Left ventricle myocardium superior (tissue), 1 donor: ENCODE measurements around the gene PHACTR4. TPM values are rescaled to one million over a fixed set of nuclear protein-coding genes. Genes with fewer than 3 reads are reported as not detected.
"Not testable (repeated sequence)": the region's sequence is repeated elsewhere in the genome, so short reads cannot be mapped to it uniquely, and the experiment has no call there.

ENCODE experiments used
- ATAC-seq: fragments of 200-7000 bp; cut with Tn5 transposase; one replicate; pipeline ENCODE4 v1.9.1; 2020; ENCODE audit warnings: mild to moderate bottlenecking, moderate library complexity
- DNase-seq: peaks from one replicate; pipeline ENCODE4 v3.0.0-alpha.2; 2020
- intact Hi-C: fragments of 100-400 bp; cut with micrococcal nuclease; formaldehyde crosslinking; loops from one replicate; pipeline ENCODE4 v1.11.0; 2022
- total RNA-seq: library from RNA; stranded (reverse); fragmentation: NEBNext Ultra II Directional; extraction: Animal tissue kit (Norgen Biotek cat#: 25700); gene quantifications from one replicate; pipeline ENCODE4 v1.2.1, GENCODE V29; 2021
- donor health status: DM: no; HTN: yes; CAD: no; lungs with severe emphysema.

Gene PHACTR4
- total RNA-seq, 1 donor from 2014 or later = 17.9 TPM

- ATAC-seq, DNase-seq, intact Hi-C loops: not testable (repeated sequence)
Measured at GRCh38 chr1:28368608-28369007, 932 bp upstream of the PHACTR4 start.

DNA sequence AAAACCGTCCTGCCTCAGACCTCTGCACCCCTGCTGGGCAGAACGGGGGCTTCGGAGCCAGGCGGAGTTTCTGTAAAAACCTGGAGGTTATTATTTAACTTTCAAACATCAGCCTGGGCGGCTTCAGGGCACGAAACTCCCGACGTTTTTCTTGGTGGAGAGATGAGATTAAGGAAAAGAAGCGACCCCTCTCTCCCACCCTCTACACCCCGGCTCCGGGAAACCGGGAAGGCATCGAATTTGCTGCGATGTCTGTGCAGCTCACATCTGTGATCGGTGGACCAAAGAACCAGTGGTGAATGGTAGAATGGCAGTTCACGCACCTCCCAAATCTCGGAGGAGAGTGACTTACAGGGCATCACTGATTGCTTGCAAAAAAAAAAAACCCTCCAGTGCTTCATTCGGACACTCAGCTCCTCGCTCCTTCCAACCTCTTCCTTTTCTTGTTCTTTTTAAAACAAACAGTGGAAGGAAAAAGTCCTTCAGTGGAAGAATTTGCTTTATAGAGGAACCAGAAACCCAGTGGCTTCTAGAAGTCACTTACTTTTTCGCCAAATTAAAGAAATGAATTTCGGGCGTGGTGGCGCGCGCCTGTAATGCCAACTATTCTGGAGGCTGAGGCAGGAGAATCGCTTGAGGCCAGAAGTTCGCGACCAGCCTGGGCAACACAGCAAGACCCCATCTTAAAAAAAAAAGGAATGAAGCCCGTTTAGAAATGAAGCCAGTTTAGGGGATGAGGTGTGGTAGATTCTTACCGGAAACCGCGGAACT lies 884 bp downstream of the PHACTR4 start:
- intact Hi-C loops = no loop called here
- no peak for DNase-seq
- peak; percentile 41 for ATAC-seq

DNA sequence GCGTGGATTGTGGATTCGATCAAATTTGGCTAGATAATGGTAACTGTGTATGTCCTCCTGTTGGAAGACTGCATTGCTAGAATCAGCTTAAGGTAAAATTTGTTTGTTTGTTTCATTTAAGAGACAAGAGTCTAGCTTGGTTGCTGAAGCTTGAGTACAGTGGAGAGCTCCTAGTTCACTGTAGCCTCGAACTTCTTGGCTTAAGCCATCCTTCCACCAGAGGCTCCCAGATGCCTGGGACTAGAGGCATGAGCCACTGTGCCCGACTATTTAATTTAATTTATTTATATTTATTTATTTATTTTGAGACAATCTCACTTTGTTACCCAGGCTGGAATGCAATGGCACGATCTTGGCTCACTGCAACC lies 1.5 kb downstream of the PHACTR4 start:
- DNase-seq = no peak
- intact Hi-C loops = no loop called here

GRCh38 chr1:28373450-28373849 lies 3.9 kb downstream of the PHACTR4 start:
- DNase-seq, ATAC-seq, intact Hi-C loops: not testable (repeated sequence)

More for the DNA sequence above, 1.5 kb downstream of the PHACTR4 start:
- ATAC-seq = no peak

DNA sequence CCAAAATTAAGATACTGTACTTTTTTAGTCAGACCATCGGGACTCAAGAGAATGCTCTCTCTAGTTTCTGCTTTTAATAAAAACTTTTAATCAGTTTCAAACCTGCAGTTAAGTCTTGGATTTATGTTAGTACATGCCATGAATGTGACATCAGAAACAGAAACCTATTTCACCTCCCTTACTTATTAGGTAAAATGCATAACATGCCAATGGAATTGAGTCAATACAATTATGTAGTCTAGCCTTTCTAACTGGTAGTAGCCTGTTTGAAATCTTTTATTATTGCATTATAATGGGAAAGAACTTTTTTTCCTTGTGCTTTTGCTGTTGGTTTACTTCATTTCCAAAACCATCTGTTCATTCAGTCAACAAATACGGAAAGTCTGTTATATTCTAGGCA lies 4.8 kb downstream of the PHACTR4 start:
- no peak for DNase-seq
- intact Hi-C loops = no loop called here
- no peak for ATAC-seq

GRCh38 chr1:28375598-28375997 lies 6.1 kb downstream of the PHACTR4 start:
- DNase-seq, ATAC-seq, intact Hi-C loops: not testable (repeated sequence)

GRCh38 chr1:28376195-28376594 lies 6.7 kb downstream of the PHACTR4 start:
- intact Hi-C loops = not testable (repeated sequence)

GRCh38 chr1:28378906-28379305 lies 9.4 kb downstream of the PHACTR4 start:
- no peak for ATAC-seq
- no peak for DNase-seq
- intact Hi-C loops = no loop called here

More at GRCh38 chr1:28376195-28376594, 6.7 kb downstream of the PHACTR4 start:
- not testable (repeated sequence) for ATAC-seq, DNase-seq

DNA sequence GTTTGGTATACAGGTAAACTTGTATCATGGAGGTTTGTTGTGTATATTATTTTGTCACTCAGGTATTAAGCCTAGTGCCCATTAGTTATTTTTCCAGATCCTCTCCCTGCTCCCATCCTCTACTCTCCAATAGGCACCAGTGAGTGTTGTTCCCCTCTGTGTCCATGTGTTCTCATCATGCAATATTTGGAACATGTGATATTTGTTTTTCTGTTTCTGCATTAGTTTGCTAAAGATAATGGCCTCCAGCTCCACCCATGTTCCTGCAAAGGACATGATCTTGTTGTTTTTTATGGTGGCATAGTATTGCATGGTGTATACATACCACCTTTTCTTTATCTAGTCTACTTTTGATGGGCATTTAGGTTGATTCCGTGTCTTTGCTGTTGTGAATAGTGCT lies 10.9 kb downstream of the PHACTR4 start:
- DNase-seq (no peak), ATAC-seq (no peak)
- intact Hi-C loops = no loop called here

DNA sequence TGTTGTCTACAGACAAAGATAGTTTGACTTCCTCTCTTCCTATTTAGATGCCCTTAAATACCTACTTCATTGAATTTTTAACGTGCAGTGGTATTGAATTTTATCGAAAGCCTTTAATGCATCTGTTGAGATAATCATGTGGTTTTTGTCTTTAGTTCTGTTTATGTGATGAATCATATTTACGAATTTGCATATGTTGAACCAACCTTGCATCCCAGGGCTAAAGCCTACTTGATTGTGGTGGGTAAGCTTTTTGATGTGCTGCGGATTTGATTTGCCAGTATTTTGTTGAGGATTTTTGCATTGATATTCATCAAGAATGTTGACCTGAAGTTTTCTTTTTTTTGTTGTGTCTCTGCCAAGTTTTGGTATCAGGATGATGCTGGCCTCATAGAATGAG lies 14.2 kb downstream of the PHACTR4 start:
- DNase-seq, ATAC-seq, intact Hi-C loops: not testable (repeated sequence)

DNA sequence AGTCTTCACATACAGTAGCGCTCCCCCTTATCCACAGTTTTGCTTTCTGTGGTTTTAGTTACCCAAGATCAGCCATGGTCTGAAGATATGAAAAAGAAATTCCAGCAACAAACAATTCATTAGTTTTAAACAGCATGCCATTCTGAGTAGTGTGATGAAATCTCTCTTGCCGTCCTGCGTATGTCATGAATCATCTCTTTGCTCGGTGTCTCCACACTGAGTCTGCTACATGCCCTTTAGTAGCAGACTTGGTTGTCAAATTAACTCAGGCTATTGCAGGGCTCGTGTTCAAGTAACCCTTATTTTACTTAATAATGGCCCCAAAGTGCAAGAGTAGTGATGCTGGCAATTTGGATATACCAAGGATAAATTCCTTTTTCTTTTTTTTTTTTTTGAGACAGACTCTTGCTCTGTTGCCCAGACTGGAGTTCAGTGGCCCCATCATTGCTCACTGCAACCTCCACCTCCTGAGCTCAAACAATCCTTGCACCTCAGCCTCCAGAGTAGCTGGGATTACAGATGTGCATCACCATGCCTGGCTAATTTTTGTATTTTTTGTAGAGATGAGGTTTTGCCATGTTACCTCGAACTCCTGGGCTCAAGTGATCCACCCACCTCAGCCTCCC lies 22.6 kb downstream of the PHACTR4 start:
- ATAC-seq = no peak
- intact Hi-C loops = no loop called here

GRCh38 chr1:28394136-28394535 lies 24.6 kb downstream of the PHACTR4 start:
- intact Hi-C loops = no loop called here
- ATAC-seq (no peak), DNase-seq (no peak)

More for the DNA sequence above, 22.6 kb downstream of the PHACTR4 start:
- no peak for DNase-seq

GRCh38 chr1:28395181-28395580 lies 25.6 kb downstream of the PHACTR4 start:
- intact Hi-C loops = no loop called here
- DNase-seq (no peak), ATAC-seq (no peak)

DNA sequence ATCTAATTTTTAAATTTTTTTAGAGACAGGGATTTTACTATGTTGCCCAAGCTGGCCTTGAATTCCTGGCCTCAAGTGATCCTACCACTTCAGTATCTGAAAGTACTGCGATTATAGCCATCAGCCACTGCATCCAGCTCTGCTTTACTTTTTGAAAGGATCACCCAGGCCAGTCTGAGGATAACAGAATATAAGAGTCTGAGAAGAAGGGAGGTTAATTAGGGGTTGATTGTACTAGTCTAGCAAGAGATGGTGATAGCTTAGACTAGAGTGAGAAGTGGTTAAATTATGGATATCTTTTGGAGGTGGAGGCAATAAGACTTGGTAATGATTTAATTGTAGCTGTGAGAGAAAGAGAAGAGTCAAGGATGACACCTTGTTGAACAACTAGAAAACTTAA lies 32.2 kb downstream of the PHACTR4 start:
- ATAC-seq = no peak
- intact Hi-C loops = loop anchor here (10.0 kb wide), 1 partner anchor 73 kb away; no protein-coding TSS in a partner anchor
- DNase-seq = no peak

GRCh38 chr1:28409090-28409489 lies 39.5 kb downstream of the PHACTR4 start:
- no peak for DNase-seq
- intact Hi-C loops = loop anchor here (10.0 kb wide), 1 partner anchor 66 kb away; no protein-coding TSS in a partner anchor
- no peak for ATAC-seq

DNA sequence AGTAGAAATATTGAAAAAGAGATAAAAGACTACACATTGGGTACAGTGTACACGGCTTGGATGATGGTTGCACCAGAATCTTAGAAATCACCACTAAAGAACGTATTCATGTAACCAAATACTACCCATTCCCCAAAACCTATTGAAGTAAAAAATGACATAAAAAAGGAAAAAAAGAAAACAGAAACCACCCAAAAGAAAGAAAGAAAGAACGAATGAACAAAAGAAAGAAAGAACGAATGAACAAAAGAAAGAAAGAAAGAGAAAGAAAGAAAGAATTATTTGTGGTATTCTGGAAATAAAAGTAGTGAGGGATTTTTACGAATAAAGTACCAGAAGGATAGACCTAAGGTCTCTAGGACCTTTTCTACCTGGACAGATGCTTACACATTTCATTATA lies 42.1 kb downstream of the PHACTR4 start:
- DNase-seq (no peak), ATAC-seq (no peak)
- intact Hi-C loops = no loop called here

GRCh38 chr1:28412731-28413130 lies 43.2 kb downstream of the PHACTR4 start:
- no peak for DNase-seq
- no peak for ATAC-seq
- intact Hi-C loops = no loop called here

DNA sequence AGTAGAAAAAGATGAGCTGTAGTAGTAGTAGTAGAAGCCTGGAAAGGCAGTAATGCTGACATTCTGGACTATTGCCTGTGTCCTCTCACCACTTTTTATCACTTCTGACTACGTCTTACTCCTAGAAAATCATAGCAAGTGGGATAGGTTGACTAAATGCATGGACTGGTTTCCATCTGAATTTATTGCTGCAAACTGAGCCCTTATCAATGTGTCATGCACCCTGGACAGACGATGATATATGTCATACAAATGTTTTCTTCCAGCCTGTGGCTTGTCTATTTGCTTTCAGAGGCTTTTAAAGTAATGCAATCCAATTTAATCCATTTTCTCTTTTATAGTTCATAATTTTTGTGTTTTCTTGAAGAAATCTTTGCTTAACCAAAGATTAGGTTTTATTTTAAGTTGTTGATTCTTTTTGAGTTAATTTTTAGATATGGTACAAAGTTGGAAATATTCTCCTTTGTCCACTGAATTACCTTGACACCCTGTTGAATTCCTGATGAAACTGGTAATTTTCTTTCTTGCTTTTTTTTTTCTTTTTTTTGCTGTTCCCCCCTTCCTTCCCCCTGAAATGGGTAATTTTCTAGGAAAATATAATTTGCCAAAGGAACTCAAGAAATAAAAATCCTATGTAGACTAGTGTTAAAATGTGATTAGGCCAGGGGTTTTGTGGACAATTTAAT lies 47.1 kb downstream of the PHACTR4 start:
- DNase-seq (no peak), ATAC-seq (no peak)
- intact Hi-C loops = no loop called here

DNA sequence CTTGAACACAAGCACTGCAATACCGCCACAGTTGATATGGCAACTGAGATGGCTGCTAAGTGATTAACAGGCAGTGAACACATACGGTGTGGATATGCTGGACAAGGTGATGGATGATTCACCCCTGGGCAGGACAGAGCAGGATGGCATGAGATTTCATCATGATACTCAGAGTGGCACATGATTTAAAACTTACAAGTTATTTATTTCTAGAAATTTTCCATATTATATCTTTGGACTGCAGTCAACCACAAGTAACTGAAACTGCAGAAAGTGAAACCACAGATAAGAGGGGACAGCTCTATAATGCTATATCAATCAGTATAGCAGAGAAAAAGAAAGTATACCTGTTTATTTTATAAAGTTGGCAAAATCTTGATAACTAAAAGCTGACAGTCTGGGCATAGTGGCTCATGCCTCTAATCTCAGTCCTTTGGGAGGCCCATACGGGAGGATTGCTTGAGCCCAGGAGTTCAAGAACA lies 47.9 kb downstream of the PHACTR4 start:
- intact Hi-C loops = no loop called here

More for the DNA sequence above, 47.9 kb downstream of the PHACTR4 start:
- ATAC-seq (no peak), DNase-seq (no peak)
